GM20431 (cell line): Measurements from ENCODE around the gene ZNRF4.

Experiments
- in situ Hi-C: fragments of 300-500 bp; cut with MseI, MboI; formaldehyde crosslinking; loops from one replicate; pipeline ENCODE4 v1.15.0; 2020; ENCODE audit warnings: low sequenced_read_pairs; ENCODE audit not compliant: unreplicated experiment

ZNRF4 gene

GRCh38 chr19:5497297-5497696 lies 42.1 kb downstream of the ZNRF4 start:
- in situ Hi-C loops: no loop called here

- in situ Hi-C loops: no loop called here
Measured at GRCh38 chr19:5498830-5499550, 43.8 kb downstream of the ZNRF4 start.

- in situ Hi-C loops: no loop called here
Measured at GRCh38 chr19:5501907-5502306, 46.7 kb downstream of the ZNRF4 start.

- in situ Hi-C loops: no loop called here
Measured at GRCh38 chr19:5503598-5503997, 48.4 kb downstream of the ZNRF4 start.

- in situ Hi-C loops: no loop called here
Measured at GRCh38 chr19:5504114-5504513, 48.9 kb downstream of the ZNRF4 start.
